Forelimb muscle (tissue), 1 donor: ENCODE measurements around the gene LSM3. TPM values are rescaled to one million over a fixed set of nuclear protein-coding genes. Genes with fewer than 3 reads are reported as not detected.
"Not testable (repeated sequence)": the region's sequence is repeated elsewhere in the genome, so short reads cannot be mapped to it uniquely, and the experiment has no call there.

Source experiments
- DNase-seq: peaks from one replicate; pipeline ENCODE4 v3.0.0-alpha.2; 2013; ENCODE audit warnings: low read depth
- polyA plus RNA-seq: library from polyadenylated mRNA; unstranded; fragments of 120-200 nt; gene quantifications from one replicate; pipeline ENCODE4 v1.2.1, GENCODE V29; 2013; ENCODE audit not compliant: insufficient read length

LSM3 gene
- polyA plus RNA-seq, 1 donor, result 10.7 TPM

DNA sequence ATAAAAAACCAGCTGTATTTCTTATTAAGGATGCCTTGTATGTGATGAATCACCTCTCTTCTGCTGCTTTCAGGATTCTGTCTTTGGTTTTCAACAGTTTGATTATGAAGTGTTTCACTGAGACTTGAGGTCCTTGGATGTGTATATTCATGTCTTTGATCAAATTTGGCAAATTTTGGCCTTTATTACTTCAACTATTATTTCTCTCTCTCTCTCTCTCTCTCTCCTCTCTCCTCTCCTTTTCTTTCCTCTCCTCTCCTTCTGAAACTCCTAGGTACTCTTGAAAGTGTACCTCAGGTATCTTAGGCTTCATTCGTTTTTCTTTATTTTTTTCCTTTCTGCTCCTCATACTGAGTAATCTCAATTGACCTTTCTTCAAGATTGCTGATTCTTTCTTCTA is 43.3 kb downstream of the LSM3 start:
- no peak for DNase-seq

DNA sequence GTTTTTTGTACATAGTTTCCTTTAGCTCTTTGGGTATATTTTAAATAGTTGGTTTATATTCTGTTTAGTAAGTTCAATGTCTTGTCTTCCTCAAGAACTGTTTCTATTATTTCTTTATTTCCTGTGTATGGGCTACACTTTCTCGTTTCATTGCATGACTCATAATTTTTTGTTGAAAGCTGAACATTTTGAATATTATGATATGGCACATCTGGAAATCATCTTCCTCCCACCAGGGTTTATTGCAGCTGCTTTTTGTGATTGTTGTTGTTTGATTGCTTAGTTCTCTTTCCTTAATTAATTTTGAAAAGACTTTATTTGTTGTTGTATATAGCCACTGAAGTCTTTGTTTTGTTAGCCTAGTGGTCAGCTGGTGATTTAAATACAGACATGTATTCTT is 43.8 kb downstream of the LSM3 start:
- DNase-seq, result no peak

DNA sequence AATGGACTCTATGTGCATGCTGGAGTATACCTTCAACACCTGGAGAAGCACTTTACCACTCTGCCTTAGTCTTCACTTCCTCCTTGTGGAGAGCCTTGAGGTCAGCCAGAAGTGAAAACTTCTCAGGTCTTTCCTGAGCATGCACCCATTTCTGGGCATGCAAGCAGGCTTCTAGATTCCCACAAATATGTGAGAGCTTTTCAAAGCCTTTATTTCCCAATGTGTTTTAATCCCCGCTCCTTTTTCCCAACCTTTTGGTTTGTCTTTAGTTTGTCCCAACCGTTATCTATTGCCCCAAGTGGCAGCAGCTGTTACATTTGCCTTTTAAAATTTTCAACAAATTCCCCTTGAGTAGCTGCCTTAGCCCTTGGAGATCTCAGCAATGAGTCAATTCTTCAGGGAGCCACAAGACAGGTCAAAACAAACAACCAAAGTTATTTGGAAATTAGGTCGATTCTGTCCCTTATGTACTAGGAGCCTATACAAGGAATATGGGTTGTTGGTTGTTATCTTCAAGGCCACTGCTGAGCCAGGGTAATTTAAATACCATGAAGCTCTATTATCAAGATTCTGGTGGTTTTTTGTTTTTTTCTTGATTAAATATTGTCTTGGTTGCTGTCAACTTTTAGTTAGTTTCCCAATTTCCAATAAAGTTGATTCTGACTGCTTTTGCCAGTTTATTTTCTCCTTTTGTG is 44.4 kb downstream of the LSM3 start:
- no peak for DNase-seq

DNA sequence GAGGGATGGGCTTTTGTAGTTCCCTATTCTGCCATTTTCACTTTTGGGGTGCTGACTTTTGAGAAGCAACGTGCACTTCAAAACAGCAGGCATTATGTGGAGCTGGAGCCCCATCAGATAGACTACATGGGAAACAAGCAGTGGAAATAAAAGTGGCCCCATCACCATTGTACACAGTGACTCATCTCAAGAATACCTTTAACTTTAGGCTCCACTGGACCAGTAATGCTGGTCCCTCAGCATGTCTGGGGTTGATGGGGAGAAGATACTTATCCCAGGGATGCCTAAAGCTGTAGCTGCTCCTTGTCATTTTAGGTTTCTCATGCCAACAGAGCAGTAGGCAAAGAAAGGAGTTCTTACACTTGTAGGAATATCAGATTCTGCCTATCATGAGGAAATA is 45.0 kb downstream of the LSM3 start:
- DNase-seq, result no peak

DNA sequence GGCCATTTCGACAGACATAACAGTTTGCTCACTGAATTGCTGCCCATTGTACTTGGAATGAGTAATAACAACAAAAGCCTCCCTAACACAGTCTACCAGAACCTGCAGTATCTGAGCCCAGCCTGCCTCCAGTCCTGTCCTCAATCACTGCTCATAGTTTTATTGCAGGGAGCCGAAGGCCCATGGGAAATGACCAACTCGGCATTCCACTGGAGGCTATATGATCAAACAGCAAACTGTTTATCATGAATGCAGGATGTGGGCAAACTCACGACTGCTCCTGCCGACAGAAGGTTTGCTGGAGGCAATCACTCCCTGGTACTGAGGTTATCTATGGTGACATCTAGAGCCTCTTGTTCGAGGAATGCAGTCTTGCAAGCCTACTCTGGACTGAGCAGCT is 46.3 kb downstream of the LSM3 start:
- DNase-seq, result no peak

DNA sequence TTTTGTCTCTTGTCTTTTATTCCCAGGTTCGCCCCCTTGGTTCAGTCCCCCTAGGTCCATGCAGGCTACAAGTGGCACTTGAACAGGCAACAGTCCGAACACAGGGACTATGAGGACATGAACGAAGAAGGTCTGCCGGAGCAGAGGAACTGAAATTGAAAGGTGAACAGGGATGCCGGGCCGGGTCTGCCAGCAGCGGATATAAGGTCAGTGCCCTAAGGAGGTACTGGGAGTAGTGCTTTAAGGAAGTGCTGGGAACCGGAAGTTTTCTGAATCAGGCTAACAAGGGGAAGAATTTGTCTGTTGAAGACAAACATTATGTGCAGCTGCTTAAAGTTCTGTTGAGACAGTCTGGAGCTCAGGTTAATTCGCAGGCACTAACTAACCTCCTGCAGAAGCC is 46.8 kb downstream of the LSM3 start:
- no peak for DNase-seq

DNA sequence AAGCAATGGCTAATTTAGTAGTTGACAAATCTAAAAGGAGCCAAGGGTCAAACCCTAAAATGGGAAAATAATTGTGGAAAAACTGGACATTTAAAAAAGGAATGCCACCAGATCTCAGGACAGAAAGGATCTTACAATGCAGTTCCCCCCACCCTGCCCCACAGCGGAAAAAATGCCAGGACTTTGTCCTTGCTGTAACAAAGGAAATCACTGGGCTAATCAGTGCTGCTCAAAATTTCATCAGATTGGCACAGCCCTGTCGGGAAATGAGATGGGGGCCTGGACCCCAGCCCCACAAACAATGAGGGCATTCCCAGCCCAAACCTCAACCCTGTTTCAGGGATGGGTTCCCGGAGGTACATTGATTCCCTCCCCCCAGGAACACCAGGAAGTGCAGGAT is 47.7 kb downstream of the LSM3 start:
- not testable (repeated sequence) for DNase-seq

DNA sequence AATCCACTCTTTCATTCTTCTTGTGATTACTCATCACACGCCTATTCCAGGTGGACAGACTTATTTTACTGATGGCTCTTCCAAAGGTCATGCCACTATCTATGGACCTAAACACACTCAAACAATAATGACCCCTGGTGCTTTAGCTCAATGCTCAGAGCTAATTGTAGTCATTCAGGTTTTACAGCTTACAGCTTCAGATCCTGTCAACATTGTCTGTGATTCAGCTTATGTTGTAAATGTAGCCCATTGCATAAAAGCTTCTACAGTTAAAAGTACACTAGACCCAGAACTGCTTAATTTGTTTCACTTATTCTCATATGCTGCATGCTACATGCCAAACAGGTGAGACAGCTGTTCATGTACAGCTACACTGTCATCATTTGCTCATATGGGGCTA is 49.2 kb downstream of the LSM3 start:
- no peak for DNase-seq

DNA sequence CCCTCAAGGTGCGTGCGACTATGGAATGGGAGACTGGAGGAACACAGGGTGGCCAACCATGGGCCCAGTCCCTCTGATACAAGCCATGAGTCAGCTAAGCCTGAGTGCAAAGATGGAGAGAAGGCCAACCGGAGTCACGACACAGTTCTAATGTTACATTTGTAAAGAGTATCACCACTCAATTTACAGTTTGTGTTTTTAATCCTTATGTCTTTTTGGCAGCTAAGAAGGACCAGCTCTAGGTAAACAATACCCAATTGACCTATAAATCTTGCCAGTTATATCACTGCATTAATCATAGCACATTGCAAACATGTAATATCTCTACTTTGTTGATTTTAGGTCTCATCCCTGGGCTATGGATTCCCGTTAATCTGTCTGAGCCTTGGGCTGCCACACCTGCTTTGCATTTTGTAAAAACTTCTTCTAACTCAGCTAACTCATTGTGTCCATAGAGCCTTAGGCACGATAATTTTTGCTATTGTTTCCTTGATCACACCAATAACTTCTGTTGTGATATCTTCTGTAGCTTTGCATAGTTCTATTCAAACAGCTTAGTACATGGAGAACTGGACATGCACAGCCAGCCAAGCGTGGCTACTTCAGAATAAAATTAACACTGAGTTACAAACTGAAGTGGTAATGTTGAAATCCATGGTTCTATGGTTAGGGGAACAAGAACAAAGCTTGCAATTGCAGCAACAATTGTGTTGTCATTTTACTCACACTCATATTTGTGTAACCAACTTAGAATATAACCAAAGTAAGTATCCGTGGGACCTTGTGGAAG is 50.3 kb downstream of the LSM3 start:
- DNase-seq, result no peak

DNA sequence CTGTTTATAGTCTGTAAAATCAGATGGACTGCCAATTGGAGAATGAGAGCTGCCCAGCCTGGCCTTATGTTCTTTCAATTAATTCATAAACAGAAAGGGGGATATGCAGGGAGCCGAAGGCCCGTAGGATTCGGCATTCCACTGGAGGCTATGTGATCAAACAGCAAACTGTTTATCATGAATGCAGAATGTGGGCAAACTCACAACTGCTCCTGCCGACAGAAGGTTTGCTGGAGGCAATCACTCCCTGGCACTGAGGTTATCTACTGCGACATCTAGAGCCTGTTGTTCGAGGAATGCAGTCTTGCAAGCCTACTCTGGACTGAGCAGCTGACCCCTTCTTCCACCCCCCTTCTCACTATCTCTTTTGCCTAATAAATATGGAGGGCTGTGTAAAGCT is 51.1 kb downstream of the LSM3 start:
- not testable (repeated sequence) for DNase-seq

DNA sequence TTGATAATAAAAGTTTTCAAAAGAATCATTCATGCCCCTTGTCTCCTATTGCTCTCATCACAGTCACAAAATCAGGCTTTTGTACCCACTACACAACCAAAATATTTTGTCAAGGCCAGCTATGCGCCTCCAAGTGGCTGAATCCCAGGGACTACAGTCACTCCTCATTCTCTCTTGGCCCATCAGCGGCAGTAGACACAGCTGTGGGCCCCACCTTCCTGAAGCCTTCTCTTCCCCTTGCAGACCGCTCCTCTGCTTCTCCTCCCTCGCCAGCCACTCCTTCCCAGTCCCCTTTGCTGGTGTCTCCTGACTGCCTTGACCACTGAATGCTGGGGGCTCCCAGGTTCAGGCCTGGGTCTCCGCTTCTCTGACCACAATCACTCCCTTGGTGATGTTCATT is 52.1 kb downstream of the LSM3 start:
- no peak for DNase-seq

DNA sequence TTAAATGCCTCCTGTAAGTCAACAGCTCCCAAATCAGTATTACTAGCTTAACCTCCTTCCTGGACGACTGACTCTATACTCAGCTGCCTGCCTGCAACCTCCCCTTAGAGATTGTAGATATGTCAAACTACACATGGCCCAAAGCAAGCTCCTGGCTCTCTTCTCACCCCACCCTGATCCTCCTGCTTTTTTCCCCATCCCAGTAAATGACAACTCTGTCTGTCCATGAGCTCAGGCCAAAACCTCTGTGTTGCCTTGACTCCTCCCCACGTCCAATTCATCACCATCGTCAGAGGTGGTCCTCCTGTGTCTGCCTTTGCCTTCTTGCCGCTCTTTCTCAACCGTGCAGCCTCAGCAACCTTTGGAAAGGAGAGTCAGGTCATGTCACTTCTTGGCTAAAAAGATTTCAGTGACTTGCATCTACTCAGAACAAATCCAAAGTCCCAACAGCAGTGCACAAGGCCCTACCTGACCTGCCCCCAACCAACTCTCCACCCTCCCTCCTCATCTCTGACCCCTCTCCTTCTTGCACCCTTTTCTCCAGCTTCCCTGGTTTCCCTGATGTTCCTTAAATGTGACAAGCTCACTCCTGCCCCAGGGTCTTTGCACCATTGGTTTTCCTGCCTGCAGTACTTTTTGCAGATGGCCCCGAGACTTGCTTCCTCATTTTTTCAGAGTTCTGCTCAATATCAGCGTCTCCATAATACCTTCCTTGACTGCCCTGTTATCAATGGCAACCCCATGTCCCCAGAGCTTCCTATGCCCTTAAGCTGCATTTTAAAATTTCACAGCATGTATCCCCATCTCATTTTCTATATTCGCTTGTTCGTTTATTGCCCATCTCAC is 52.8 kb downstream of the LSM3 start:
- DNase-seq, result no peak

DNA sequence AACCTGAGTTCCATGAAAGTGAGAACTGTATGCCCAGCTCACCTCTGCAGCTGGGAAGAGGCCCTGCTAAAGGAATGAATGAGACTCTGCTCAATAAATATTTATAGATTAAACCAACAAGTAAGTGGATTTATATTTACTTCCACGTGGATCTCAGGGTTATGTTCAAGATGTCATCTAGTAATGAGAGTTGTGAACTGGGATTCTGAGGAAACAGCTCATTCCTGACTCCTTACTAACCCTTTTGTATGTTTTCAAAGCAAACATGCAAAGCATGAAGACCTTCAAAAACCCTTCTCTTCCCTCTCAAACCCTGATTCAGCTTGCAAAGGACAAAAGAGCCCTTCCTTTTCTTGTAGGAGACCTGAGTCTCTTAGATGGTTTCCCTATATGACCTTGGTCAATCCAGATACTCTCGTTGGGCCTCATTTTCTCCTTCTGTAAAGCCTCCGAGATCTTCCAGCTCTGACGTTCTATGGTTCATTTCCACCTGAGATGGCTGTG is 53.4 kb downstream of the LSM3 start:
- DNase-seq, result no peak

DNA sequence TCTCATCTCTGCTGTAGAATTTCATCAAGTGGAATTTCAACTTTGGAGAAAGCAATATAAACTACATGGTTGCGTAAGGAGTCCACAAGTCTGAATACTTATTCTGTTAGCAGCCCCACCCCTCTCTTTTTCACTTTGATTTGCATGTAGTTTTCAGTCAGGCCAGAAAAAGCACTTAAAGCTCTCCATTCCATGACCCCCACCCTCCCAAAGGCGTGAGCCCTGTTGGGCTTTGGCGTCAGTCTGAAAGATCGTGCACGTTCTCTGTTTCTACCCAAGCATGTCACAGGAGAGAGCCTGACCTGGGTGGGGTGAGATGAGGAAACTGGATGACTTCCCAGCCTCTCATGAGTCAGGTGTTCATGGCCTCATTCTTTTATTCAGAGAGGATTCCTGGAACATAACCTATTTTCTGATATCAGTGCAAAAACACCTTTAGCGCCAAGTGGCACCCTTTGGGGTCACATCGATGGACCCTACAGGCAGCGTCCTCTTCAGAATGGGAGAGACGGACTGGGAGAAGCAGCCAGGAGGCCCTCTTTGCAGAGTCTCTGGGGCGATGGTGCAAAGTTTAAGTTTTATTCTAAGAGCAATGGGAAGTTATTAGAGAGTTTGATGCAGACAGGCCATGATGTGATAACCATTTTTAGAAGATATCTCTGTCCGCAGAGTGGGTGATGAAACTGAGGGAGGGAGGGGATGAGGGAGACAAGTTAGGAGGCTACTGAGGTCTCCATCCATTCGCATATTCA is 55.8 kb downstream of the LSM3 start:
- no peak for DNase-seq

DNA sequence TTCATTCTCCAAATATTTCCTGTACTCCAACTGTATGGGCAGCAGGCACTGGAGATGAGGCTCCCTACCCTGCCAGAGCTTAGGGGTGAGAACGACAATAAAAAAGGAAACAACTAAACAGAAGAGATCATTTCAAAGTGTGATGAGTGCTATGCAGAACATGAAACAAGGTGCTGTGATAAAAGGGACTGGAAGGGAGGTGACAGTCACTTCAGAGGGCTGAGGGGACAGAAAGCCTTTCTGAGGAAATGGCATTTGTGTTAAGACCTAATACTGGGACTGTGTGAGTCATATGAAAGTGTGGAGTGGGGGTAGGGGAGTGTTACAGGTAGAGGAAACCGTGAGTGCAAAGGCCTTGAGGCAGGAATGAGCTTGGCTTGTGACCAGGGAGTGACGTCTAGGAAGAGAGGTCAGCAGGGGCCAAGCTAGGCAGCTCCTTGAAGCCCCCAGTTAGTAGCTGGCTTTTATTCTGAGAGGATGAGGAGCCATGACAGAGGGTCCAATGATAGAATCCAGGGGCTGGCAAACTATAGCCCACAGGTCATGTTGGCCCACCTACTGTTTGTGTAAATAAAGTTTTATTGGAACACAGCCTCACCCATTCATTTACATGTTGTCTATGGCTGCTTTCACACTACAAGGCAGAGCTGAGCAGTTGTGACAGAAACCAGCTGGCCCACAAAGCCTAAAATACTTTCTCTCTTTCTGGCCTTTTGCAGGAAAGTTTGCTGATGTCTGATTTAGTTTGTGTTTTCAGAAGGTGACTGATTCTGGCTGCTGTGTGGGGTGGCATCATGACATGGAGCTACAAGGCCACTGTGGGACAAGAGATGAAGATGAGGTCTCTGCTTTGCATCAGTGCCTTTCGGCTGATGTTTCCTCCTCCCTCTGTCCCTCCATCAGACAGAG is 56.6 kb downstream of the LSM3 start:
- DNase-seq, result no peak

DNA sequence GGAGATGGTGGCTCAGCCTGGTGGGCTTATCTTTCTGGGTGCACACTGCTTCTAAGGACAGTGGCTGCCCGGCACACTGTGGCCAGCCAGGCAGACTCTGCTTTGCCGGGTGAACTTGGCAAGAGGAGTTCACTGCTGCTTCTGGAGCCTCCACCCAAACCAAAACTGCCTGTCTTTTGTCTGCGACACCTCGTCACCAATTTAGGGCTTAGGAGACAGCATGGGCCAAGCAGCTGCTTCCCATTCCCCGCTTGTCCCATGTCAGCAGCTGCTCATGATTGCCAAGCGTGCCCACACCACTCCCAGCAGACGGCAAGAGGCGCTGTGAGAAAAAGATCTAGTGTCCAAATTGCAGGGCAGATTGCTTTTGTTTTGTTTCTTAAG is 57.3 kb downstream of the LSM3 start:
- DNase-seq, result no peak

DNA sequence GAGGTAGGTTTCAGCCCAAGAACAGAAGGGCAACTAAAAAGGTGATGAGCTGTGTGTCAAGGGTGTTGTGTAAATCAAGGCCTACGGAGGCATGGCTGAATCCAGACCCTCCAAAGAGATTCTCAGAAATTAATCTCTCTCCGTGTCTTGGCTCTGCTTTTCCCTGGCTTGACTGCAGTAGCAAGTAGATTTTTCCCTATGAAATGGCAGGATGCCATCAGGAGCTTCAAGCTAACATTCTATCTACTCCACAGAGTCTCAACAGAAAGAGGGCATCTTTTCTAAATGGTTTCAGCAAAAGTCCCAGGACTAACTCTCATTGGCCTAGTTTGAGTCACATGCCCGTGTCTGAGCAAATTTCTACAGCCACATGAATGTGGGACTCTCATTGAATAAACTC is 58.3 kb downstream of the LSM3 start:
- no peak for DNase-seq

DNA sequence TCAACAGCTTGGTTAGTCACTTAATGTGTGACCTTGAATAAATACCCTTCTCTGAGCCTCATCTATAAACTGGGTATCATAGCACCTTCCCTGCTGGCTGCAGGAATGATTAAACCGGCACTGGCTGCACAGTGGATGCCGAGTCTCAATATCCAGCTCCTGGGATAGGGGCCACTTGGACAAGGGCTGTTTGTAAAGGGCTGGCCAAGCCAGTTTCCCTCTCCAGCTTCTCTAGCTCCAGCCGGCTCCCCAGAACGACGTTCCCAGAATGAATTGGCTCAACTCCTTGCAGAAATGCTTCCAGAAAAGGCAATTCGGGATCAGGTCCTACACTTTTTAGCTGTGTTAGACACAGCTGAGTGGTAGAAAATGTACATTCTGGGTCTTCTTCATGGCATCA is 58.8 kb downstream of the LSM3 start:
- peak; percentile 67 for DNase-seq

DNA sequence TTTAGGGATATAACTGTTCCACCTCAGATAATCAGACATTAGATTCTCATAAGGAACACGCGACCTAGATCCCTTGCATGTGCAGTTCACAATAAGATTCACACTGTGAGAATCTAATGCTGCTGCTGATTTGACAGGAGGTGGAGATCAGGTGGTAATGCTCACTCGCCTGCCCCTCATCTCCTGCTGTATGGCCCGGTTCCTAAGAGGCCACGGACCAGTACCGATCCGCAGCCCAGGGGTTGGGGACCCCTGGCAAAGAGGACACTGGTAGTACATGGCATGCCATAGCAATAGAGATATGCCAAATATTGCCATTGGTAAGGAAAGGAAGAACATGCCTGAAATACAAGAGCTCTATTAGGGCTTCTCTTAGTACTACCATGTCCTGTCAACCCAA is 59.7 kb downstream of the LSM3 start:
- DNase-seq, result no peak

DNA sequence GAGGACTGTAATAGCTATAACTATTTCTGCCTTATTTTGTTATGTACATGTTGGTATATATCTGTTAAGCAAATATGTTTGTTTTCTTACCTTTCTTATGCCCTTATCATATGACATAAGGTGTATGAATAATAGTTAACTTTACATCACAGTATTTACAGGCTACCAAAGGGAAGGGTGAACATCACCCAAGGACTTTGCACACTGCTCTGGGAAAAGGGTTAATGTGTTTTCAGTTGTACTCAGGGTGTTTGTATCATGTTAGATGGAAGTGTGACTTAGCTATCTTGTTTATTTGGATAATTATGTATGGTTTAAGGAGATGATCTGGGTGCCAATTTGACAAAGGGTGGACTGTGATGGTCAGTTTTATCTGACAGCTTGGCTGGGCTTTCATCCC is 60.3 kb downstream of the LSM3 start:
- DNase-seq, result no peak

DNA sequence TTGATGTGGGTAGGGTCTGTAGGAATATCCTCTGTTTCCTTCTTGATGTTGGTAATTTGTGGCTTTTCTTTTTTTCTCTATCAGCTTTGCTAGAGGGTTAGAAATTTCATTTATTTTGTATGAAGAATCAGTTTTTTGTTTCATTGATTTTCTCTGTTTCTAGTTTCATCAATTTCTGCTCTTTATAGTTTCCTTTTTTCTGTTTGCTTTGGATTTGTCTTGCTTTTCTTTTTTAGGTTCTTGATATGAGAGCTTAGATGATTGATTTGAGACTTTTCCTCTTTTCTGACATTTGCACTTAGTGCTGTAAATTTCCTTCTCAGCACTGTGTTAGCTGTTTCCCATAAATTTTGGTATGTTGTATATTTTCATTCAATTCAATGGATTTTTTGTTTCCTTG is 61.3 kb downstream of the LSM3 start:
- DNase-seq, result no peak
